K562 (cell line): ENCODE results near the gene ZDHHC11. TPM values are rescaled to one million over a fixed set of nuclear protein-coding genes. Genes with fewer than 3 reads are reported as not detected.
A peak's percentile ranks its signal among the peaks of the same experiment; 100 is the strongest.

ENCODE experiments used
- ATAC-seq: fragments of 200-7000 bp; cut with Tn5 transposase; 3 replicates; pipeline ENCODE4 v1.9.1; 2020; ENCODE audit warnings: moderate library complexity
- BruUV-seq: library from RNA; stranded (reverse); fragments of 400-500 nt; replicated peaks from 2 replicates; lab custom pipeline; 2021; lab: Mats Ljungman, UMichigan
- CTCF ChIA-PET: fragments of 300-600 bp; formaldehyde crosslinking; extraction: SDS; loops from one replicate; lab custom pipeline; 2021; ENCODE audit warnings: low intra/inter-chr PET ratio; lab: Yijun Ruan, JAX
- POLR2A ChIA-PET: fragments of 300-600, 350-650 bp; sonication (Branson Sonifier 250); formaldehyde crosslinking; extraction: SDS; loops from one replicate; lab custom pipeline; 2021; ENCODE audit warnings: antibody characterized with exemption, inconsistent platforms; lab: Yijun Ruan, JAX
- DNase-seq, 4 experiments: peaks; one replicate each; pipeline versions ENCODE4 v3.0.0 to v3.0.0-alpha.2; 2011 to 2018; ENCODE audit warnings: low spot score in 3 of 4, mixed read lengths in 3 of 4; ENCODE audit errors: extremely low read depth in 1 of 4
- FAIRE-seq: peaks from 2 replicates; lab custom pipeline; 2011; peaks lifted over from hg19 to GRCh38; lab: Jason Lieb, UNC
- H2AFZ ChIP-seq: 2 replicates; pipeline ENCODE4 v1.6.0; 2011; ENCODE audit warnings: low read depth, low read length, control low read depth, inconsistent platforms
- H3K27ac ChIP-seq: fragments of 200-600 bp; 3 replicates; pipeline ENCODE4 v1.8.0; 2011; ENCODE audit warnings: low read depth, mild to moderate bottlenecking, control low read depth, inconsistent platforms, low read length, moderate library complexity, mixed read lengths; ENCODE audit errors: extremely low read depth
- H3K27me3 ChIP-seq, 2 experiments: fragments of 300-600 bp in 1 of 2; 2 replicates in 1 of 2; 3 replicates in 1 of 2; pipeline versions ENCODE4 v1.6.0 to v1.8.0; 2011; ENCODE audit warnings: inconsistent platforms in 2 of 2, low read length in 2 of 2, mild to moderate bottlenecking in 1 of 2, mixed read lengths in 1 of 2, moderate library complexity in 1 of 2; ENCODE audit not compliant: control insufficient read depth in 2 of 2, insufficient read depth in 2 of 2
- H3K36me3 ChIP-seq: fragments of 300-600 bp; 3 replicates; pipeline ENCODE4 v1.8.0; 2011; ENCODE audit warnings: mild to moderate bottlenecking, low read length, inconsistent platforms; ENCODE audit not compliant: control insufficient read depth, insufficient read depth
- H3K4me1 ChIP-seq, 2 experiments: fragments of 200-600 bp in 1 of 2; replicated peaks in 1 of 2; 2 replicates in 1 of 2; 3 replicates in 1 of 2; pipeline versions ENCODE4 v1.5.1 to v1.8.0; 2011; ENCODE audit warnings: inconsistent platforms in 2 of 2, low read length in 2 of 2, mild to moderate bottlenecking in 1 of 2, mixed read lengths in 1 of 2, moderate library complexity in 1 of 2; ENCODE audit not compliant: control insufficient read depth in 2 of 2, insufficient read depth in 2 of 2
- H3K4me2 ChIP-seq: 2 replicates; pipeline ENCODE4 v1.6.1; 2011; ENCODE audit warnings: low read length, control low read depth, inconsistent platforms, mixed read lengths; ENCODE audit not compliant: insufficient read depth
- H3K4me3 ChIP-seq: fragments of 200-600 bp; sonication (generic), shearing (Covaris generic); 2 replicates; pipeline ENCODE4 v1.5.1; 2016; ENCODE audit warnings: control low read depth, inconsistent platforms
- H3K79me2 ChIP-seq: fragments of 200-600 bp; 3 replicates; pipeline ENCODE4 v1.8.0; 2011; ENCODE audit warnings: low read length, inconsistent platforms; ENCODE audit not compliant: control insufficient read depth, insufficient read depth
- H3K9ac ChIP-seq, 2 experiments: 2 replicates each; pipeline versions ENCODE4 v1.6.0 to v1.6.1; 2011; ENCODE audit warnings: low read depth in 2 of 2, low read length in 2 of 2, control low read depth in 1 of 2, inconsistent platforms in 1 of 2, mild to moderate bottlenecking in 1 of 2, mixed read lengths in 1 of 2; ENCODE audit not compliant: insufficient read depth in 1 of 2
- H3K9me1 ChIP-seq: one replicate; pipeline ENCODE4 v1.6.0; 2011; ENCODE audit warnings: inconsistent platforms, mild to moderate bottlenecking, low read length, moderate library complexity; ENCODE audit not compliant: control insufficient read depth, insufficient read depth
- H3K9me3 ChIP-seq: replicated peaks from 2 replicates; pipeline ENCODE4 v1.5.1; 2011; ENCODE audit warnings: low read depth, low read length, inconsistent platforms; ENCODE audit not compliant: control insufficient read depth, insufficient read depth
- H4K20me1 ChIP-seq: replicated peaks from 2 replicates; pipeline ENCODE4 v1.6.1; 2011; ENCODE audit warnings: low read length, inconsistent platforms, mixed read lengths; ENCODE audit not compliant: control insufficient read depth, insufficient read depth
- IRF2 ChIP-seq: sonication (generic); formaldehyde crosslinking; IDR thresholded peaks from 2 replicates; pipeline ENCODE4 v1.8.1; 2022; ENCODE audit warnings: mild to moderate bottlenecking, missing genetic modification reagents
- ZBTB33 ChIP-seq: sonication (generic); formaldehyde crosslinking; IDR thresholded peaks from 2 replicates; pipeline ENCODE4 v1.8.1; 2023; ENCODE audit warnings: mild to moderate bottlenecking, missing genetic modification reagents
- WGBS: fragments of 100-300 bp; shearing (Covaris generic); methylation state at CpG from one replicate; pipeline ENCODE4 v1.1.6; 2016; ENCODE audit warnings: low coverage, mixed read lengths; ENCODE audit not compliant: insufficient coverage; ENCODE audit errors: missing lambda C conversion rate; 5-methylcytosine and 5-hydroxymethylcytosine counted together
- in situ Hi-C: fragments of 300-500 bp; cut with MboI; formaldehyde crosslinking; loops from 4 replicates; pipeline ENCODE4 v1.15.0; 2018; ENCODE audit warnings: inconsistent platforms, mixed read lengths
- intact Hi-C: fragments of 100-400 bp; cut with micrococcal nuclease; formaldehyde crosslinking; loops from 2 replicates; pipeline ENCODE4 v1.14.2; 2022
- polyA plus RNA-seq, 8 experiments: library from polyadenylated mRNA; depleted of rRNA in 4 of 8; stranded (reverse) in 5 of 8; unstranded in 3 of 8; fragments of >200 nt; fragmentation: Nextera tagmentation in 2 of 8; fragmentation: Illumina TruSeq in 1 of 8; extraction: Ambion mirVana in 2 of 8; extraction: Trizol in 1 of 8; gene quantifications; 2 replicates each; pipeline versions ENCODE4 v1.2.1 to v1.2.3, GENCODE V29; 2011 to 2014; ENCODE audit warnings: inconsistent platforms in 1 of 8, missing spikeins in 1 of 8
- total RNA-seq, 7 experiments: library from RNA; depleted of rRNA in 6 of 7; stranded (reverse); fragments of >200 nt in 6 of 7; fragmentation: Illumina TruSeq in 2 of 7; extraction: Trizol in 2 of 7; gene quantifications; 2 replicates each; pipeline versions ENCODE4 v1.2.1 to v1.2.3, GENCODE V29; 2011 to 2021; ENCODE audit warnings: low replicate concordance in 1 of 7

The ZDHHC11 gene
- total and polyA plus RNA-seq, 9 of the 15 experiments (the other 6 are each of a cell fraction or from before 2014, with no cell fraction given): 0.07 to 2.3 (median 0.52) TPM

- ChIA-PET CTCF (no interaction called here), POLR2A (no interaction called here)
- no peak overlapping the region for H3K4me2 ChIP-seq
- no peak overlapping the region for H3K27ac ChIP-seq
- peaks cover 19% of the 10 kb centered on the region for H4K20me1 ChIP-seq
- no peaks in the 10 kb centered on the region for H3K79me2 ChIP-seq
- intact Hi-C loops: loop anchor here (10.0 kb wide), 1 partner anchor 184 kb away; no protein-coding TSS in a partner anchor
- peak; percentile 47; the same call in 1 of the 2 replicates for TF ChIP-seq ZBTB33 (CRISPR knock-in tag)
- no peak for TF ChIP-seq IRF2 (CRISPR knock-in tag)
- TF ChIP-seq, all 486 proteins: peak for 1
- DNase-seq (no peak), FAIRE-seq (peak; percentile 58), ATAC-seq (no peak)
- in situ Hi-C loops: no loop called here
- Histone ChIP-seq H3K4me3 (no peak overlapping the region), H3K9me1 (no peaks in the 10 kb centered on the region), H3K27me3 (no peaks in the 10 kb centered on the region), H3K4me1 (peaks cover 0 to 41% of the 10 kb centered on the region in 2 experiments; a peak in 2 of 5 replicates), H2AFZ (no peak overlapping the region), H3K9me3 (no peaks in the 10 kb centered on the region), H3K36me3 (peaks cover 16% of the 10 kb centered on the region; the same call in 1 of the 3 replicates), H3K9ac (peak overlapping the region in 1 of 2 experiments; percentile 10; a peak in 1 of 4 replicates)
- 75% methylated on average over 11 of the region's 11 CpGs for WGBS
- no TSS peak for BruUV-seq
Measured at GRCh38 chr5:858726-859125, 7.9 kb upstream of the ZDHHC11 start.
